GM12891 (cell line): ENCODE measurements around the gene SNTA1.

Experiments used
- POLR2A ChIP-seq: IDR thresholded peaks from 2 replicates; pipeline ENCODE4 v1.6.1; 2011; ENCODE audit warnings: low read depth, low read length, control low read depth
- POLR2AphosphoS5 ChIP-seq: IDR thresholded peaks from 2 replicates; pipeline ENCODE4 v1.6.1; 2011; ENCODE audit warnings: low read depth, low read length, control low read depth

GRCh38 chr20:33412484-33412838 lies 31.1 kb downstream of the SNTA1 start:
- TF ChIP-seq POLR2AphosphoS5 (no peak), POLR2A (no peak)
